Osteocyte (in vitro differentiated cells): ENCODE results near the gene RSPH3. TPM values are rescaled to one million over a fixed set of nuclear protein-coding genes. Genes with fewer than 3 reads are reported as not detected.
"Not testable (repeated sequence)": the region's sequence is repeated elsewhere in the genome, so short reads cannot be mapped to it uniquely, and the experiment has no call there.

ENCODE experiments used
- DNase-seq: peaks from one replicate; pipeline ENCODE4 v3.0.0; 2021; ENCODE audit warnings: mixed read lengths; ENCODE audit not compliant: unreplicated experiment; ENCODE audit errors: extremely low spot score
- H3K27ac Mint-ChIP-seq: one replicate; pipeline ENCODE4 v1.8.0; 2021; ENCODE audit warnings: mild to moderate bottlenecking, mixed read lengths; ENCODE audit not compliant: unreplicated experiment
- H3K27me3 Mint-ChIP-seq: one replicate; pipeline ENCODE4 v1.8.0; 2021; ENCODE audit warnings: mixed read lengths; ENCODE audit not compliant: unreplicated experiment
- H3K36me3 Mint-ChIP-seq: one replicate; pipeline ENCODE4 v1.8.0; 2021; ENCODE audit warnings: mixed read lengths; ENCODE audit not compliant: unreplicated experiment
- H3K4me1 Mint-ChIP-seq: one replicate; pipeline ENCODE4 v1.8.0; 2021; ENCODE audit warnings: mixed read lengths; ENCODE audit not compliant: unreplicated experiment
- H3K4me3 Mint-ChIP-seq: one replicate; pipeline ENCODE4 v1.8.0; 2021; ENCODE audit warnings: mild to moderate bottlenecking, moderate library complexity, mixed read lengths; ENCODE audit not compliant: unreplicated experiment
- H3K9me3 Mint-ChIP-seq: one replicate; pipeline ENCODE4 v1.8.0; 2021; ENCODE audit warnings: mixed read lengths; ENCODE audit not compliant: unreplicated experiment
- total RNA-seq: library from RNA; stranded (reverse); gene quantifications from 2 replicates; pipeline ENCODE4 v1.2.1, GENCODE V29; 2021
- TF ChIP-seq, protein P1 (sequence below): fragments of 200-600 bp; sonication (generic); IDR thresholded peaks from 2 replicates; pipeline ENCODE4 v1.5.0; 2021; ENCODE audit warnings: antibody characterized with exemption, mild to moderate bottlenecking, moderate library complexity

Gene RSPH3
- total RNA-seq, 1 donor from 2014 or later: 7.1 TPM

DNA sequence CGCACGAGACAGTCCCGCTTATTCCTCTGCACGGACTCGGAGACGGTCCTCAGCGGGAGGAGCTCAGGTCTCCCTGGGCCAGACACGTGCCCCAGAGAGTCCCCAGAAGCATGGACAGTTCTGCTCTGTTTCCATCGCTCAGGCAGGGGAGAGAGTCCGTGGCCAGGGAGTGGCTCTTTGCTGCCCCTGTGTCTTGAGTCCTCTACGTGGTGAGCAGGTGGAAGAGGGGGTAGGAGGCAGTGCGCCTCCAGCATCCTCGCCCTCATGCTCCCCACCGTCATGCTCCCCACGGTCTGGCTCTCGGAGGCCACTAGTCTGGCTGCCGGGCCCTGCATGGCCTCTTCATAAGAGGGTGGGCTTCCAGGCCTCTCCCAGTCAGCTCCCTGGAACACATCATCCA is 35.9 kb upstream of the RSPH3 start:
- Mint-ChIP-seq H3K27me3 (peaks cover 3% of the 10 kb centered on the region), H3K36me3 (no peaks in the 10 kb centered on the region), H3K4me3 (no peak overlapping the region), H3K9me3 (no peaks in the 10 kb centered on the region), H3K27ac (no peak overlapping the region), H3K4me1 (no peaks in the 10 kb centered on the region)
- TF ChIP-seq, protein P1, sequence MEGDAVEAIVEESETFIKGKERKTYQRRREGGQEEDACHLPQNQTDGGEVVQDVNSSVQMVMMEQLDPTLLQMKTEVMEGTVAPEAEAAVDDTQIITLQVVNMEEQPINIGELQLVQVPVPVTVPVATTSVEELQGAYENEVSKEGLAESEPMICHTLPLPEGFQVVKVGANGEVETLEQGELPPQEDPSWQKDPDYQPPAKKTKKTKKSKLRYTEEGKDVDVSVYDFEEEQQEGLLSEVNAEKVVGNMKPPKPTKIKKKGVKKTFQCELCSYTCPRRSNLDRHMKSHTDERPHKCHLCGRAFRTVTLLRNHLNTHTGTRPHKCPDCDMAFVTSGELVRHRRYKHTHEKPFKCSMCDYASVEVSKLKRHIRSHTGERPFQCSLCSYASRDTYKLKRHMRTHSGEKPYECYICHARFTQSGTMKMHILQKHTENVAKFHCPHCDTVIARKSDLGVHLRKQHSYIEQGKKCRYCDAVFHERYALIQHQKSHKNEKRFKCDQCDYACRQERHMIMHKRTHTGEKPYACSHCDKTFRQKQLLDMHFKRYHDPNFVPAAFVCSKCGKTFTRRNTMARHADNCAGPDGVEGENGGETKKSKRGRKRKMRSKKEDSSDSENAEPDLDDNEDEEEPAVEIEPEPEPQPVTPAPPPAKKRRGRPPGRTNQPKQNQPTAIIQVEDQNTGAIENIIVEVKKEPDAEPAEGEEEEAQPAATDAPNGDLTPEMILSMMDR: no peak
- no peak for DNase-seq

DNA sequence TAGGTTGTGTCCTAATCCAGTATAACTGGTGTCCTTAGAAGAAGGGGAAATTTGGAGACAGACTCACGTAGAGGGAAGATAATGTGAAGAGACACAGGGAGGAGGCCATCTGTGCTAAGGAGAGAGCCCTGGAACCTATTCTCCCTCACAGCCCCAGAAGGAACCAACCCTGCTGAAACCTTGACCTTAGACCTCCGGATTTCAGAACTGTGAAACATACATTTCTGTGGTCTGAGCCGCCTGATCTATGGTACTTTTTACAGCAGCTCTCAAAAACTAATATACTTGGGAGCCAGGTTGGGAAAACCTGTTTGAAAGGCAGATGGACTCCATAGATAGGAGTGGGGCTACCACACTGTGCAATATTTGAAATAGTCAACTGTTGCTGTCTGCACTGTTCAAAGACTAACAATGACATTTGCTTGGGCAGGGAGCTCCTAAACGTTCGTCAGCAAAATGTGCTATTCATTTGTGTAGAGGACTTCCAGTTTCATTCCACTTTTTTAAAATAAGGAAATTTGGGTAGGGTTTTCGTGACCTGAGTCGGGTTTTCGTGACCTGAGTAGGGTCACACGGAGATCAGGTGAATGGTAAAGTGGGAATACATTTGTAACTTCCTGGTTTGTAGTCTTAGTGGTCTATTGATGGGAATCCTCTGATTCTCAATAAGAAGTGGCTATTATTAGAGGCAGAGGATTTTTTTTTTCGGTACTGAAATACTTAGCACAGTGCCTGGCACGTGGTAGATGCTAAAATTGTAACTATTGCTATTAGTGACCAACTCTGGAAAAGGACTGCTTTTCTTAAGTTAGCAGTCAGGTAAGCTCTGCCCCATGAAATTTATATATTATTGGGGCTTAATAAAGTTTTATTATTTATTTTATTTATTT is 33.4 kb upstream of the RSPH3 start:
- DNase-seq: no peak
- H3K4me1 Mint-ChIP-seq: no peaks in the 10 kb centered on the region
- H3K4me3 Mint-ChIP-seq: no peak overlapping the region
- H3K9me3 Mint-ChIP-seq: no peaks in the 10 kb centered on the region
- no peak overlapping the region for H3K27ac Mint-ChIP-seq
- TF ChIP-seq, protein P1: no peak
- H3K36me3 Mint-ChIP-seq: no peaks in the 10 kb centered on the region
- peaks cover 3% of the 10 kb centered on the region for H3K27me3 Mint-ChIP-seq

DNA sequence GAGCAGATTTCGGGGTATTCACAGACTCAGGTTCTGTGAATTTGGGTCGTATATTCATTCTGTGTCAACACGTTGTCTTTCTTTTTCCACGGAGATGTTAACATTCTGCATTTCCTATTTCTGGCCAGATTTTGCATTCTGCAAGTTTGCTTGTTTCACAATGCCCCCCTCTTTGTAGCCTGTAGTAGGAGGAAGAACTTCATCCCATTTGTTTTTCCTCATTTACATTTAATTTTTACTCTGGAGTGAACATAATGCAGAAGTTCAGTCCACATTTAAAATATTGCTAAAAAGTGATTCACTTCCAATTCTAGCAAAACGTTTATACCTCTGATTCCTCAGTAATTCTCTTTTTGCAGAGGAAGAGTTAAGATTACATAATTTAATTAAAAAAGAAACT is 31.8 kb upstream of the RSPH3 start:
- Mint-ChIP-seq H3K27me3 (no peaks in the 10 kb centered on the region), H3K9me3 (no peaks in the 10 kb centered on the region), H3K27ac (no peak overlapping the region), H3K36me3 (no peaks in the 10 kb centered on the region), H3K4me3 (no peak overlapping the region), H3K4me1 (no peaks in the 10 kb centered on the region)
- DNase-seq: no peak
- TF ChIP-seq, protein P1: no peak

DNA sequence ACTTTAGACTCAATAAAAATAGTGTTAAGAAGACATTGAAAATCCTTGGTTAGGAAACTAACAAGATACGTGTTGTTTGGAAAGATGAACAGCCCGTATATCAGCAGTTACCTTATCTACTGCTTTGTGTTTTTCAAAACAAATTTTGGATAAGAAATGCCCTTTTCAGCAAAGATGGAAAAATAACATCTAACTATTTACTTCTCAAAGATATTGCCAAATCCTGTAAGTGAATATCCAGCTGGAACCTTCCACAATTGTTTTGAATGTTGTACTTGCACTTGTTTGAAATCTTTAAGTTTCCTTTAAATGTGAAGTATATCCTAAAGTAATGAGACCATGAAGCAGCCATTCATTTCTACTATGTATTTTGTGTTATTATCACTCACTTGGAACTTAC is 30.2 kb upstream of the RSPH3 start:
- Mint-ChIP-seq H3K27ac (no peak overlapping the region), H3K36me3 (no peaks in the 10 kb centered on the region), H3K9me3 (peaks cover 6% of the 10 kb centered on the region), H3K4me3 (no peak overlapping the region), H3K4me1 (no peaks in the 10 kb centered on the region), H3K27me3 (no peaks in the 10 kb centered on the region)
- TF ChIP-seq, protein P1: no peak
- DNase-seq: no peak

DNA sequence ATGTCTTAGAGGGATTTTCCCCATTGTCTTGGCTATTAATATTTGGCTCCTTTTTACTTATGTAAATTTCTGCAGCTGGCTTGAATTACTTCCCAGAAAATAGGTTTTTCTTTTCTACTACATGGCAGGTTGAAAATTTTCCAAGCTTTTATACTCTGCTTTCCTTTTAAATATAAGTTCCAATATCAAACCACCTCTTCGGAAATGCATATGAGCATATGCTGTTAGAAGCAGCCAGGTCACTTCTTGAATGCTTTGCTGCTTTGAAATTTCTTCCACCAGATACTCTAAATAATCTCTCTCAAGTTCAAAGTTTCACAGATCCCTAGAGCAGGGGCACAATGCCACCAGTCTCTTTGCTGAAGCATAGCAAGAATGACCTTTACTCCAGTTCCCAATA is 25.2 kb upstream of the RSPH3 start:
- not testable (repeated sequence) for H3K4me3 Mint-ChIP-seq, H3K4me1 Mint-ChIP-seq, H3K27me3 Mint-ChIP-seq, H3K27ac Mint-ChIP-seq, H3K36me3 Mint-ChIP-seq, DNase-seq
- peaks cover 23% of the 10 kb centered on the region for H3K9me3 Mint-ChIP-seq
